BJ (cell line): ENCODE measurements around the gene GREM2. TPM values are rescaled to one million over a fixed set of nuclear protein-coding genes. Genes with fewer than 3 reads are reported as not detected.
A peak's percentile ranks its signal among the peaks of the same experiment; 100 is the strongest.

Experiments
- CTCF ChIA-PET: fragments of 350-600 bp; formaldehyde crosslinking; extraction: SDS; loops from one replicate; lab custom pipeline; 2021; ENCODE audit warnings: antibody characterized with exemption, inconsistent platforms; lab: Yijun Ruan, JAX
- POLR2A ChIA-PET: fragments of 300-600 bp; sonication (Branson Sonifier 250); formaldehyde crosslinking; extraction: SDS; loops from one replicate; lab custom pipeline; 2021; ENCODE audit warnings: antibody characterized with exemption; lab: Charles Lee
- DNase-seq: peaks from one replicate; pipeline ENCODE4 v3.0.0-alpha.2; 2011; ENCODE audit warnings: low read depth
- H3K27me3 ChIP-seq: 2 replicates; pipeline ENCODE4 v1.6.0; 2011; ENCODE audit warnings: low read length; ENCODE audit not compliant: control insufficient read depth, insufficient read depth
- H3K36me3 ChIP-seq: 2 replicates; pipeline ENCODE4 v1.5.1; 2011; ENCODE audit warnings: low read length; ENCODE audit not compliant: control insufficient read depth, insufficient read depth
- H3K4me3 ChIP-seq: 2 replicates; pipeline ENCODE4 v1.5.1; 2011; ENCODE audit warnings: low read depth, mild to moderate bottlenecking, control low read depth, low read length
- polyA plus RNA-seq: library from polyadenylated mRNA; depleted of rRNA; stranded (reverse); fragments of >200 nt; gene quantifications from 2 replicates; pipeline ENCODE4 v1.2.3, GENCODE V29; 2011
- TF ChIP-seq, protein P1 (sequence below): IDR thresholded peaks from 2 replicates; pipeline ENCODE4 v1.5.1; 2011; ENCODE audit warnings: low read depth, mild to moderate bottlenecking, control low read depth, inconsistent platforms, low read length, moderate library complexity; ENCODE audit not compliant: insufficient read depth

The GREM2 gene
- polyA plus RNA-seq, 1 experiment: 5.6 TPM

DNA sequence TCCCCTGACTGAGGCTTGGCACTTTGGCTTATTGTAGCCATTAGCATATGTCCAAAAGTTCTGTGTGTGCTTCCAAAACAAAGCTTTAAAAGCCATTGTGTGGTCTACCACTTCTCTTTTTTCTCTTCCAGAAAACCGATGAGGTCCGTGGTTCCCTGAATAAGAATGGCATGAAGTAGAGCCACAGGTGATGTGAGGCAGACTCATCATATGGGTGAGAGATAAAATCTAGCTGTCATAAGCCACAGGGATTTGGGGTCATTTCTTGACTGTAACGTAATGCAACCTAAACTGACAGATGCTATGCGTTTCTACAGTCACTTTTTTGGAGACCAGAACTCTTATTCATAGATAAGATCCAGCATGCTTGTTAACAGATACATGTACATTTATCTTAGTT is 7.0 kb upstream of the GREM2 start:
- no peaks in the 10 kb centered on the region; the same call in 1 of the 2 replicates for H3K27me3 ChIP-seq
- H3K4me3 ChIP-seq: no peak overlapping the region
- ChIA-PET CTCF (no interaction called here), POLR2A (no interaction called here)
- TF ChIP-seq, protein P1, sequence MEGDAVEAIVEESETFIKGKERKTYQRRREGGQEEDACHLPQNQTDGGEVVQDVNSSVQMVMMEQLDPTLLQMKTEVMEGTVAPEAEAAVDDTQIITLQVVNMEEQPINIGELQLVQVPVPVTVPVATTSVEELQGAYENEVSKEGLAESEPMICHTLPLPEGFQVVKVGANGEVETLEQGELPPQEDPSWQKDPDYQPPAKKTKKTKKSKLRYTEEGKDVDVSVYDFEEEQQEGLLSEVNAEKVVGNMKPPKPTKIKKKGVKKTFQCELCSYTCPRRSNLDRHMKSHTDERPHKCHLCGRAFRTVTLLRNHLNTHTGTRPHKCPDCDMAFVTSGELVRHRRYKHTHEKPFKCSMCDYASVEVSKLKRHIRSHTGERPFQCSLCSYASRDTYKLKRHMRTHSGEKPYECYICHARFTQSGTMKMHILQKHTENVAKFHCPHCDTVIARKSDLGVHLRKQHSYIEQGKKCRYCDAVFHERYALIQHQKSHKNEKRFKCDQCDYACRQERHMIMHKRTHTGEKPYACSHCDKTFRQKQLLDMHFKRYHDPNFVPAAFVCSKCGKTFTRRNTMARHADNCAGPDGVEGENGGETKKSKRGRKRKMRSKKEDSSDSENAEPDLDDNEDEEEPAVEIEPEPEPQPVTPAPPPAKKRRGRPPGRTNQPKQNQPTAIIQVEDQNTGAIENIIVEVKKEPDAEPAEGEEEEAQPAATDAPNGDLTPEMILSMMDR: no peak
- H3K36me3 ChIP-seq: no peaks in the 10 kb centered on the region
- no peak for DNase-seq

DNA sequence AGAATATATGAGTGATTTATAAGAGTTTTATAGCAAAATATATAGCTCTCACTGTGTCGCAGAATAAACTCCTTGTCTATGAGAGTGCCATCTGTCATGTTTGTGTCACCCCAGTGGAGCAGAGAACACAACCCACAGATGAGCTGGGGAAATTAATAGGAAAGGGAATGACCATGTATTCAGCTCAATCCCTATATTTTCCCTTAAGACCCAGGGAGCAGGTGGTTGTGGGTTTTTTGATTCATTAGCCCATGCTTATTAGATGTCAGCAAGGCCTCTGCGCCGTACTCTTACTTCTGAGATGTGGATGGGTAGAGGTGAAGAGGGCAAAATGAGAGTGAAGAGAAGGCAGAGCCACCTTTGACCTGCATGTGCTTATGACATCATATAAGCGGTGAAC is 4.1 kb upstream of the GREM2 start:
- POLR2A ChIA-PET: no interaction called here
- Histone ChIP-seq H3K27me3 (peaks cover 1% of the 10 kb centered on the region), H3K36me3 (no peaks in the 10 kb centered on the region), H3K4me3 (no peak overlapping the region)
- CTCF ChIA-PET: interaction anchor here (1.0 kb wide), 1 partner anchor 77 kb away, joined by 5 read pairs; no protein-coding TSS in a partner anchor
- no peak for DNase-seq
- TF ChIP-seq, protein P1: no peak

DNA sequence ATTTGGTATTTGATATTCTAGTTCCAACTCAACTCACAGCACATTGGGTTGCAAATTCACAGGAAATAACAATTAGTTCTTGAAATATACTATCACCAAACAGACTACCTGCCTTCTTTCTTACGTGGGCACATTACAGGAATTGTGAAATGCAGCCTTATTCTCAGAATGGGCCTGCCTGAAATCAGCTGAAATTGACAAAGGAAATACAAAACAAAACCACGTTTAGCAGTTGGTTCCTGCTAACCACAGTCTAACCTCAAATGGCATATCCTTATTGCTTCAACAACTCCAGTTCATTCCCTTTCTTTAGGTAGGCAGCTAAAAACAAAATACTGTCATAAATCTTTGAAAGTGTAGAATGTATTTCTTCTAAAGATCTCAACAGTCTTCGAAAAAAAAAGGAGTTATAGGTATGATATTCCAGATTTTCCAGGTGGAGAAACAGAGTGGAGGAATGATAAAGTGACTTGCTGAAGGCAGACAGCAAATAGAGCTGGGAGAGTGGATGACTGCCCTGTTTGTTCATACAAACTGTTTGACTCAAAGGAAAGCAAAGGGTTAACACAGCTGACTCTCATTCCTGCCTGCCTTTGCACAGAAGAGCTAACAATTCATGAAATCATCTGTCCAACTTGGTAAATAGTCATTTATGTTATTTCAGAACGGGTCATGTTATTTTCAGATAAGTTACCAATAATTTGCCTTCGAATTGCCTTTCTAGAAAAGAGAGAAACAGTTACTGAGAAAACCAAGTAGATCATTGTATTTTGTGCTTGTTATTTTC is 1.6 kb upstream of the GREM2 start:
- no peak overlapping the region for H3K4me3 ChIP-seq

DNA sequence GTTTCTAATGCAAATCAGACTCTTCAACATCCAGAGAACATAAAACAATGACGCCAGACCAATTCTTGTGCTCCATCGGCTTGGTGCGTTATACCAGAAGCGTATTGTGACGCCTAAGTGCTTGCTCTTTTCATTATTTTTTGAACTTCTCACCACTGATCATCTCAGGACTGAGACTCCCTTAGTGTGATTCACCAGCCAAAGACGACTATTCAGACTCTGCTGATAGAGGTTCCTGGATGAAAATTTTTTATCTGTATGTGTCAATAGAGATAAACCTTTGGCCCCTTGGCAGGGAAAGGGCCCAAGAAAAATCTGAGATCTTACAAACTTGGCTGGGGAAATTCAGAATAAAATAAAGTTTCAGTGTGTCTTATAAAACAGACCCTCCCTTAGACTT is 856 bp upstream of the GREM2 start:
- Histone ChIP-seq H3K4me3 (no peak overlapping the region), H3K27me3 (peaks cover 1% of the 10 kb centered on the region), H3K36me3 (no peaks in the 10 kb centered on the region)
- POLR2A ChIA-PET: no interaction called here
- TF ChIP-seq, protein P1: no peak
- CTCF ChIA-PET: interaction anchor here (0.6 to 2.4 kb wide), 4 partner anchors 11 to 1186 kb away, joined by 3 to 8 read pairs (median 4); no protein-coding TSS in a partner anchor
- DNase-seq: no peak

More for the DNA sequence above, 1.6 kb upstream of the GREM2 start:
- ChIA-PET POLR2A (no interaction called here), CTCF (interaction anchor here (1.6 to 2.4 kb wide), 3 partner anchors 12 to 78 kb away, joined by 3 to 6 read pairs (median 3); no protein-coding TSS in a partner anchor)
- TF ChIP-seq, protein P1: no peak
- H3K36me3 ChIP-seq: no peaks in the 10 kb centered on the region
- H3K27me3 ChIP-seq: peaks cover 1% of the 10 kb centered on the region
- DNase-seq: no peak

DNA sequence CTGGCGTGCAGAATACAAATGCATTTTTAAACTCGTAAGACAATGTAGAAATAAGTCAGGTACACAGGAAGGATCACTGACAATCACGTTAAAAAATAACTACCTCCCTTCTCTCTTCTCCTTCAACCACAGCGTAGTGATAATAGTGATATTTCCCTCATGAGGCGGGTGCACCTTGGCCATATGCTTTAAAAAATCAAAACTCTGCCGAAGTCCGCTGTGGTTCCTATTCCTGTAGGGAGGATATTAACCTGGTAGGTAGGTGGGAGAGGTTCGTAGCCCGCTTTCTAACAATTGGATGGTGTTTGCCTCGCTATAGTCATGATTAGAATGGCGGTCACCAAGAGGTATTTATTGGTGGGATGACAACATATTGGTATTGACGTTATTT is 732 bp downstream of the GREM2 start:
- H3K27me3 ChIP-seq: peaks cover 1% of the 10 kb centered on the region; the same call in 1 of the 2 replicates
- CTCF ChIA-PET: no interaction called here

More for the DNA sequence above, 732 bp downstream of the GREM2 start:
- DNase-seq: no peak
- Histone ChIP-seq H3K4me3 (peak overlapping the region; percentile 65), H3K36me3 (no peaks in the 10 kb centered on the region)
- POLR2A ChIA-PET: no interaction called here
- TF ChIP-seq, protein P1: no peak
